ENCODE results near the gene TMEM254. TPM values are rescaled to one million over a fixed set of nuclear protein-coding genes. Genes with fewer than 3 reads are reported as not detected.

Gene TMEM254
- total RNA-seq, 1 donor from 2014 or later, result 34.8 TPM

- Mint-ChIP-seq H3K4me1 (ENCODE audit: low read depth) (no peaks in the 10 kb centered on the region), H3K4me3 (ENCODE audit: low read depth) (no peak overlapping the region), H3K36me3 (ENCODE audit: insufficient read depth) (peaks cover 4% of the 10 kb centered on the region), H3K27ac (no peak overlapping the region), H3K27me3 (no peaks in the 10 kb centered on the region), H3K9me3 (ENCODE audit: low read depth) (peaks cover 5% of the 10 kb centered on the region)
- DNase-seq (ENCODE audit: low spot score, unreplicated experiment), result no peak
- TF ChIP-seq CTCF (IDR thresholded peaks at IDR 0.05; ENCODE audit: unreplicated experiment), result no peak
Measured at GRCh38 chr10:80072584-80072983, 5.9 kb upstream of the TMEM254 start.

- Mint-ChIP-seq H3K27me3 (no peaks in the 10 kb centered on the region), H3K4me3 (ENCODE audit: low read depth) (peak overlapping the region; percentile 14), H3K4me1 (ENCODE audit: low read depth) (peaks cover 10% of the 10 kb centered on the region), H3K9me3 (ENCODE audit: low read depth) (no peaks in the 10 kb centered on the region), H3K27ac (no peak overlapping the region), H3K36me3 (ENCODE audit: insufficient read depth) (no peaks in the 10 kb centered on the region)
- DNase-seq (ENCODE audit: low spot score, unreplicated experiment), result no peak
- TF ChIP-seq CTCF (IDR thresholded peaks at IDR 0.05; ENCODE audit: unreplicated experiment), result no peak
Measured at GRCh38 chr10:80075781-80076180, 2.7 kb upstream of the TMEM254 start.

GRCh38 chr10:80077869-80078447, 507 bp upstream of the TMEM254 start:
- Mint-ChIP-seq H3K4me1 (ENCODE audit: low read depth) (peaks cover 10% of the 10 kb centered on the region), H3K27me3 (no peaks in the 10 kb centered on the region), H3K4me3 (ENCODE audit: low read depth) (peak overlapping the region; percentile 95), H3K36me3 (ENCODE audit: insufficient read depth) (no peaks in the 10 kb centered on the region), H3K9me3 (ENCODE audit: low read depth) (no peaks in the 10 kb centered on the region), H3K27ac (peak overlapping the region; percentile 97)
- TF ChIP-seq CTCF (IDR thresholded peaks at IDR 0.05; ENCODE audit: unreplicated experiment), result no peak
- DNase-seq (ENCODE audit: low spot score, unreplicated experiment), result no peak

GRCh38 chr10:80079312-80079719, 851 bp downstream of the TMEM254 start:
- DNase-seq (ENCODE audit: low spot score, unreplicated experiment), result no peak
- peaks cover 10% of the 10 kb centered on the region for H3K4me1 Mint-ChIP-seq (ENCODE audit: low read depth)
- H3K27ac Mint-ChIP-seq, result peak overlapping the region; percentile 97
- peak overlapping the region; percentile 95 for H3K4me3 Mint-ChIP-seq (ENCODE audit: low read depth)
- H3K9me3 Mint-ChIP-seq (ENCODE audit: low read depth), result no peaks in the 10 kb centered on the region
- peaks cover 5% of the 10 kb centered on the region for H3K36me3 Mint-ChIP-seq (ENCODE audit: insufficient read depth)
- TF ChIP-seq CTCF (IDR thresholded peaks at IDR 0.05; ENCODE audit: unreplicated experiment), result no peak
- H3K27me3 Mint-ChIP-seq, result no peaks in the 10 kb centered on the region

- Mint-ChIP-seq H3K4me1 (ENCODE audit: low read depth) (peaks cover 10% of the 10 kb centered on the region), H3K4me3 (ENCODE audit: low read depth) (no peak overlapping the region), H3K27ac (no peak overlapping the region), H3K27me3 (no peaks in the 10 kb centered on the region), H3K36me3 (ENCODE audit: insufficient read depth) (peaks cover 11% of the 10 kb centered on the region), H3K9me3 (ENCODE audit: low read depth) (no peaks in the 10 kb centered on the region)
- no peak for TF ChIP-seq CTCF (IDR thresholded peaks at IDR 0.05; ENCODE audit: unreplicated experiment)
- DNase-seq (ENCODE audit: low spot score, unreplicated experiment), result no peak
Measured at GRCh38 chr10:80081026-80081425, 2.6 kb downstream of the TMEM254 start.
